ENCODE measurements around the gene TPBG. TPM values are rescaled to one million over a fixed set of nuclear protein-coding genes. Genes with fewer than 3 reads are reported as not detected.

The TPBG gene
- total RNA-seq, 6 donors from 2014 or later, result 7.7 to 28.3 (median 13.5) TPM

DNA sequence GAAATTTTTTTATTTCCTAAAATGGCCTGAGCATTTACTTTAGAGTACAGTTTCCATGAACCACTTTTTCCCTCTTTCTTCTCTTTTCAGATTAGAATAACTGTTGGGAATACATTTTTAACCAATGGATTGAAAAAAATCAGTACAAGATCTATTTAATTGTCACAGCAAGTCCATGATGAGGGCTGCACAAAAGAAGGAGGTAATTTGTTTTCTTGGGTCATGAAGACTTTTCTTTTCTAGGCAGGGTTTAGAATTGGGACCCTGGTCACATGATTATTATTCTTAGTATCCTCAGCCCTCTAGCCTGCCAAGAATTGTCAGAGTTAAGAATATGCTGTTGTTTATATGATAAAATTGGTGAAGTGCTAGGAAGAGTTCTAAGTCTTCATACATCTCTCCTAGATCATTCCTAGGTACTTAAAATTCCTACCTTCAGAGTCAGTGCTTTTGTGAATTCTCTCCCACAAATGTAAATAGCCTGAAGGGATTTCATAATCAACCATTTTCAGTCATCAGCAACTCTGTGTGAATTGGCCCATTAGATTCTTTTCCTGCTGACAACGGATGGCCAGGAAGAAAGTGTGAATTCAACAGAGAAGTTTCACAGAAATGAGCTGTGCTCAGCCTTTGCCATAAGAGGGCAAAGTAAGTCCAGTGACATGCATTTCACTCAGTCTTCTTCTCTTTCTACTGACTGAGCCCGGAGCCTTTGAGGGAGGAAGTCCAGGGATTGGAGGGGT is 32.4 kb upstream of the TPBG start:
- Histone ChIP-seq H3K27me3 (no peaks in the 10 kb centered on the region), H3K4me1 (no peaks in the 10 kb centered on the region), H3K36me3 (no peaks in the 10 kb centered on the region), H3K9me3 (no peaks in the 10 kb centered on the region), H3K4me3 (no peak overlapping the region), H3K27ac (no peak overlapping the region)
- ATAC-seq (ENCODE audit: low FRiP score in 2 of 2) (peak in 1 of 2 donors; percentile 68), DNase-seq (no peak)
- no peak for TF ChIP-seq POLR2AphosphoS5 (IDR thresholded peaks at IDR 0.05)
- TF ChIP-seq, protein P1, sequence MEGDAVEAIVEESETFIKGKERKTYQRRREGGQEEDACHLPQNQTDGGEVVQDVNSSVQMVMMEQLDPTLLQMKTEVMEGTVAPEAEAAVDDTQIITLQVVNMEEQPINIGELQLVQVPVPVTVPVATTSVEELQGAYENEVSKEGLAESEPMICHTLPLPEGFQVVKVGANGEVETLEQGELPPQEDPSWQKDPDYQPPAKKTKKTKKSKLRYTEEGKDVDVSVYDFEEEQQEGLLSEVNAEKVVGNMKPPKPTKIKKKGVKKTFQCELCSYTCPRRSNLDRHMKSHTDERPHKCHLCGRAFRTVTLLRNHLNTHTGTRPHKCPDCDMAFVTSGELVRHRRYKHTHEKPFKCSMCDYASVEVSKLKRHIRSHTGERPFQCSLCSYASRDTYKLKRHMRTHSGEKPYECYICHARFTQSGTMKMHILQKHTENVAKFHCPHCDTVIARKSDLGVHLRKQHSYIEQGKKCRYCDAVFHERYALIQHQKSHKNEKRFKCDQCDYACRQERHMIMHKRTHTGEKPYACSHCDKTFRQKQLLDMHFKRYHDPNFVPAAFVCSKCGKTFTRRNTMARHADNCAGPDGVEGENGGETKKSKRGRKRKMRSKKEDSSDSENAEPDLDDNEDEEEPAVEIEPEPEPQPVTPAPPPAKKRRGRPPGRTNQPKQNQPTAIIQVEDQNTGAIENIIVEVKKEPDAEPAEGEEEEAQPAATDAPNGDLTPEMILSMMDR (IDR thresholded peaks at IDR 0.05), result no peak
- no peak for TF ChIP-seq POLR2A (IDR thresholded peaks at IDR 0.05)
- no peak for TF ChIP-seq EP300 (IDR thresholded peaks at IDR 0.05)
- WGBS, 2 donors, result 20 to 25% methylated on average over 2 of the region's 2 CpGs

DNA sequence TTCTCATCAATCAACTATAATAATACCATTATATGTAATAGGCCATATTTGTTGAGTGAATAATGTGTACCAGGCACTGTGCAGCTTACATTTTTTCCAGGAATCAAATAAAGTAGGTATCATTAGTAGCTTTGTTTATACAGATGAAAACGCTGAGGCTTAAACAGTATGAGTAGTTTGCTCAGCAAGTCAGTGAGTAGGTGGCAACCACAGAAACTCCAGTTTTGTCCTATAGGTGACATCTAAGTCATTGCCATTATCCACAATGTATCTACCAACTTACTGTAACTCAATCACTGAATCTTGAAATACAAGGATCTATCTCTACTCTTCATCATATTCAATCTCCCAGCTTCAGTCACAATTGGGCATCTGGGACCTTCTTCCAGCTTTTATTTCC is 29.8 kb upstream of the TPBG start:
- TF ChIP-seq POLR2A (IDR thresholded peaks at IDR 0.05) (no peak), POLR2AphosphoS5 (IDR thresholded peaks at IDR 0.05) (no peak), EP300 (IDR thresholded peaks at IDR 0.05) (no peak)
- TF ChIP-seq, protein P1 (IDR thresholded peaks at IDR 0.05), result no peak
- H3K4me3 ChIP-seq, result no peak overlapping the region
- no peaks in the 10 kb centered on the region for H3K9me3 ChIP-seq
- H3K36me3 ChIP-seq, result no peaks in the 10 kb centered on the region
- DNase-seq (no peak), ATAC-seq (ENCODE audit: low FRiP score in 2 of 2) (no peak)
- H3K27ac ChIP-seq, result no peak overlapping the region
- H3K27me3 ChIP-seq, result no peaks in the 10 kb centered on the region
- 87 to 94% methylated on average over 1 of the region's 1 CpG for WGBS, 2 donors
- H3K4me1 ChIP-seq, result no peaks in the 10 kb centered on the region

DNA sequence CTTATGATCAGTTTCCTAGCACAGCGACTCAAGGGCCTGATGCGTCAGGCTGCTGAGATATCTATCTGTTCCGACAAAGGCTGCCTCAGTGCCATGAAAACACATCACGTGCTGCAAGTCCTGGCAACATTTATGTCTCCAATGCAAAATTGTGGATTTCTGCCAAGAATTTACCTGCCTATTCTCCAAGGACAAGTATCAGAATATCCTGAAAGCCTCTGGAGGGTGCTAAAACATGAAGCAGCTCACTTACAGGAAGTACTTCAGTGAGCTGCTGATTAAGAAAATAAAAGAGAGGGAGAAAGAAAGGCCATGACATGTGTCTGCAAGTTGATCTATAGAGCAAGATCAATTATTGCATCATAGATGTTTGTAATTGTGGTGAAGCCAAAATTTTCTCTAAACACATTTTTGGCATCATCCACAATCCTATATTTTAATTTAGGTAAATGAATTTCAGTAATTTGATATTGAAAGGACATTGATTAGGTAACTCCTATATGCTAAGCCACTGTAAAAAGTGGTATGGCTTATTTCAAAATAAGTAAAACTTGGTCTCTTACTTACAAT is 25.8 kb upstream of the TPBG start:
- Histone ChIP-seq H3K4me1 (no peaks in the 10 kb centered on the region), H3K36me3 (no peaks in the 10 kb centered on the region), H3K27ac (no peak overlapping the region), H3K27me3 (no peaks in the 10 kb centered on the region), H3K4me3 (no peak overlapping the region), H3K9me3 (peaks cover 0 to 5% (median 0%) of the 10 kb centered on the region in 4 donors)
- ATAC-seq (ENCODE audit: low FRiP score in 2 of 2), result no peak
- TF ChIP-seq EP300 (IDR thresholded peaks at IDR 0.05), result no peak
- TF ChIP-seq POLR2AphosphoS5 (IDR thresholded peaks at IDR 0.05), result no peak
- no peak for TF ChIP-seq POLR2A (IDR thresholded peaks at IDR 0.05)
- TF ChIP-seq, protein P1 (IDR thresholded peaks at IDR 0.05), result no peak
- 67 to 68% methylated on average over 4 of the region's 4 CpGs for WGBS, 2 donors
- DNase-seq, result no peak

DNA sequence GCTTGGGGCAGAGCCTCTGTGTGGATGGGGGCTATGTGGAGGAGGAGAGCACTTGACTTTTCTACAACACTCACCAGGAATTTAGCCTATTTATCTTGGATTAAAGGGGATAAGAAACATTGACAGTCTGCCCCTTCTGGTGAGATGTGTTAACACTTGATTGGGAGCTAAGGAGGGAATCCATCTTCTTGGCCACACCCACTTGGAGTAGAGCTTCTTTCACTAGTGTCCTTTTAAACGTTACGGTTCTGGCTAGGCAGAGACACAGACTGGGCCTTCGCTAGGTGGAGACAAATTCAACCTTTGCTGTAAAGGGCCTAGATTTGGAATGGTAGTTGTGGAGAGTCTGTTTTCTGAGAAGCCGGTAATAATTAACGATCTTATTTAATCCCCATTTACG is 15.5 kb upstream of the TPBG start:
- DNase-seq (no peak), ATAC-seq (ENCODE audit: low FRiP score in 2 of 2) (no peak)
- H3K27ac ChIP-seq, result no peak overlapping the region
- H3K36me3 ChIP-seq, result no peaks in the 10 kb centered on the region
- WGBS, 2 donors, result 87 to 97% methylated on average over 6 of the region's 6 CpGs
- TF ChIP-seq, protein P1 (IDR thresholded peaks at IDR 0.05), result no peak
- TF ChIP-seq POLR2A (IDR thresholded peaks at IDR 0.05) (no peak), EP300 (IDR thresholded peaks at IDR 0.05) (no peak), POLR2AphosphoS5 (IDR thresholded peaks at IDR 0.05) (no peak)
- no peaks in the 10 kb centered on the region for H3K27me3 ChIP-seq
- H3K4me1 ChIP-seq, result no peaks in the 10 kb centered on the region
- no peak overlapping the region for H3K4me3 ChIP-seq
- H3K9me3 ChIP-seq, result no peaks in the 10 kb centered on the region

Measured in upper lobe of left lung (tissue), 6 donors.